Suprapubic skin (tissue), 3 donors: ENCODE results near the gene FEZF2.

Experiments used
- EP300 ChIP-seq: sonication (generic); formaldehyde crosslinking; IDR thresholded peaks from one replicate; pipeline ENCODE4 v1.6.1; 2017; ENCODE audit warnings: antibody characterized with exemption
- POLR2A ChIP-seq, 2 donors: fragments of 450-650 bp; IDR thresholded peaks; one replicate each; pipeline ENCODE4 v1.6.1; 2017; ENCODE audit warnings: antibody characterized with exemption in 2 of 2, mild to moderate bottlenecking in 2 of 2, moderate library complexity in 2 of 2
- TF ChIP-seq, protein P1 (sequence below), 2 donors: fragments of 200-600 bp in 1 of 2; fragments of 450-650 bp in 1 of 2; sonication (generic) in 1 of 2; IDR thresholded peaks; one replicate each; pipeline ENCODE4 v1.5.1; 2016 to 2019; ENCODE audit warnings: antibody characterized with exemption in 2 of 2, mild to moderate bottlenecking in 1 of 2, moderate library complexity in 1 of 2

DNA sequence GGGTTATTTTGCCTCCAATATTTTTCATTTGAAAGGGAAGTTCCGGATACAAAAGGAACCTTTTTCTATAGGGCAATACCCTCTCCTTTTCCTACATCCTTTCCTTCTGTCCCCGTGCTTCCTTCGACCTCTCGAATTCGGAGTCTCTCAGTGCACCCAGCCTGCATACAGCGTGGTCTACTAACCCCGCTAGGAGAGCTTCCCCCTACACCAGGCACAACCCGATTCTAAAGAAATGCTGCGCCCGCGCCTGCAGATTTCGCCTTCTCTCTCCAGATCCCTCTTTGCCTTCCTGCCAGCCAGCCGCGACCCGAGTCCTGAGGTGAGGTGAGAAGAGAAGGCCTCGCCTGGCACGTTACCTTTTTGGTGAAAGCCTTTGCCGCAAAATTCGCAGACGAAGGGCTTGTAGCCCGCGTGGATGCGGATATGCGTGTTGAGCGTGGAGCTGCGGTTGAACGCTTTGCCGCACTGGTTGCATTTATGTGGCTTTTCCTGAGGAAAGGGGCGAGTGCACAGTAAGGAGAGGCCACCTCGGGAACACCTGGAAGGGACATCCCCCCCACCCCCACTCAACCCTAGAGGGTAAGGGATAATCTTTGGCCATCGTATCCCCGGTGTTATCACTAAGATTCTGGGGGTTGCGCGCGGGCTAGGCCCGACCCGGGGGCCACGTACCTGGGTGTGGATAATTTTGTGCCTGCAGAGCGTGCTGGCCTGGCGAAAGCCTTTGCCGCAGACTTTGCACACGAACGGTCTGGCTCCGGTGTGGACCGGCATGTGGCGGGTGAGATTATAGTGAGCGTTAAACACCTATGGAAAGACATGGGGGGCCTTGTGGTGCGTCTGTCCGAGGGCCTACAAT is 2.3 kb downstream of the FEZF2 start:
- TF ChIP-seq, protein P1, sequence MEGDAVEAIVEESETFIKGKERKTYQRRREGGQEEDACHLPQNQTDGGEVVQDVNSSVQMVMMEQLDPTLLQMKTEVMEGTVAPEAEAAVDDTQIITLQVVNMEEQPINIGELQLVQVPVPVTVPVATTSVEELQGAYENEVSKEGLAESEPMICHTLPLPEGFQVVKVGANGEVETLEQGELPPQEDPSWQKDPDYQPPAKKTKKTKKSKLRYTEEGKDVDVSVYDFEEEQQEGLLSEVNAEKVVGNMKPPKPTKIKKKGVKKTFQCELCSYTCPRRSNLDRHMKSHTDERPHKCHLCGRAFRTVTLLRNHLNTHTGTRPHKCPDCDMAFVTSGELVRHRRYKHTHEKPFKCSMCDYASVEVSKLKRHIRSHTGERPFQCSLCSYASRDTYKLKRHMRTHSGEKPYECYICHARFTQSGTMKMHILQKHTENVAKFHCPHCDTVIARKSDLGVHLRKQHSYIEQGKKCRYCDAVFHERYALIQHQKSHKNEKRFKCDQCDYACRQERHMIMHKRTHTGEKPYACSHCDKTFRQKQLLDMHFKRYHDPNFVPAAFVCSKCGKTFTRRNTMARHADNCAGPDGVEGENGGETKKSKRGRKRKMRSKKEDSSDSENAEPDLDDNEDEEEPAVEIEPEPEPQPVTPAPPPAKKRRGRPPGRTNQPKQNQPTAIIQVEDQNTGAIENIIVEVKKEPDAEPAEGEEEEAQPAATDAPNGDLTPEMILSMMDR (IDR thresholded peaks at IDR 0.05) = no peak
- no peak for TF ChIP-seq EP300
- TF ChIP-seq POLR2A (IDR thresholded peaks at IDR 0.05) = no peak
